ENCODE results near the gene FECH. TPM values are rescaled to one million over a fixed set of nuclear protein-coding genes. Genes with fewer than 3 reads are reported as not detected.
A peak's percentile ranks its signal among the peaks of the same experiment; 100 is the strongest.

FECH gene
- total and polyA plus RNA-seq, 2 donors (not counting 1 experiment from before 2014, with no cell fraction given): 5.8 to 10.4 TPM

- H2AFZ ChIP-seq (ENCODE audit: insufficient read depth, low read depth, low read length, poor library complexity, severe bottlenecking): peak overlapping the region; percentile 89
- WGBS (ENCODE audit: insufficient coverage): 0% methylated on average over 1 of the region's 13 CpGs
Observed at GRCh38 chr18:57630754-57631595, 44.5 kb upstream of the FECH start.

More at GRCh38 chr18:57630754-57631595, 44.5 kb upstream of the FECH start:
- intact Hi-C loops (cut with micrococcal nuclease): loop anchor here (1.0 to 10.0 kb wide), 7 partner anchors 10 to 494 kb away; partner anchors contain the start of genes FECH and NARS1
- H3K4me1 ChIP-seq (ENCODE audit: control insufficient read depth in 2 of 2, insufficient read depth in 2 of 2, low read length in 2 of 2): peaks cover 15 to 17% of the 10 kb centered on the region in 2 donors
- Mint-ChIP-seq H3K4me1 (peaks cover 29% of the 10 kb centered on the region), H3K27me3 (no peaks in the 10 kb centered on the region), H3K4me3 (peak overlapping the region; percentile 97), H3K27ac (peak overlapping the region; percentile 98), H3K9me3 (ENCODE audit: insufficient read depth) (no peaks in the 10 kb centered on the region)
- H3K27ac ChIP-seq (ENCODE audit: low read length in 2 of 2): peak overlapping the region; percentile 82 to 85
- peak overlapping the region; percentile 89 to 99 (median 98) for H3K4me3 ChIP-seq (ENCODE audit: control extremely low read depth in 1 of 5, extremely low read depth in 1 of 5, insufficient read depth in 1 of 5, low read depth in 2 of 5, low read length in 4 of 5)
- peaks cover 0 to 2% of the 10 kb centered on the region in 2 experiments for H3K36me3 ChIP-seq (replicated peaks in 1 of 2; ENCODE audit: control extremely low read depth in 1 of 2, control insufficient read depth in 1 of 2, extremely low read depth in 1 of 2, insufficient read depth in 2 of 2, low read length in 1 of 2)
- H3K79me2 ChIP-seq (ENCODE audit: control insufficient read depth, insufficient read depth, low read length): peaks cover 23% of the 10 kb centered on the region
- peak overlapping the region; percentile 79 for H3K4me2 ChIP-seq (replicated peaks; ENCODE audit: low read depth, low read length, poor library complexity, severe bottlenecking)
- peak overlapping the region; percentile 89 for H3K9ac ChIP-seq (ENCODE audit: low read length)
- peak; percentile 42 for ATAC-seq (ENCODE audit: low read depth)
- ChIA-PET CTCF (interaction anchor here (0.7 to 1.9 kb wide), 12 partner anchors 9 to 505 kb away, joined by 3 to 14 read pairs (median 4); partner anchors contain the start of genes NARS1 and NEDD4L), POLR2A (interaction anchor here (0.6 to 2.4 kb wide), 4 partner anchors 9 to 96 kb away, joined by 3 to 35 read pairs (median 3); partner anchors contain the start of gene NARS1)
- peaks cover 22% of the 10 kb centered on the region for H4K20me1 ChIP-seq (ENCODE audit: control insufficient read depth, insufficient read depth, low read length, poor library complexity, severe bottlenecking)
- no peaks in the 10 kb centered on the region for H3K27me3 ChIP-seq (replicated peaks in 1 of 4; ENCODE audit: control extremely low read depth in 1 of 4, control insufficient read depth in 3 of 4, insufficient read depth in 4 of 4, low read length in 3 of 4)
- TF ChIP-seq CTCF (IDR thresholded peaks at IDR 0.05): no peak
- no peak for TF ChIP-seq EZH2 (IDR thresholded peaks at IDR 0.05; ENCODE audit: borderline replicate concordance, insufficient read depth, low read depth, low read length, poor library complexity, severe bottlenecking)
- peak; percentile 75 for DNase-seq
- no peaks in the 10 kb centered on the region for H3K9me3 ChIP-seq (ENCODE audit: control extremely low read depth in 1 of 3, control insufficient read depth in 2 of 3, insufficient read depth in 1 of 3, low read length in 2 of 3)

Data from B cell (primary cell).